HEK293 (cell line): ENCODE measurements around the gene PARD3B.

Experiments used
- ATF2 ChIP-seq: fragments of 450-650 bp; formaldehyde crosslinking; IDR thresholded peaks from 2 replicates; pipeline ENCODE4 v1.5.1; 2016; ENCODE audit warnings: missing biosample characterization, missing genetic modification characterization, low read depth
- CTCF ChIP-seq: fragments of 450-650 bp; formaldehyde crosslinking; IDR thresholded peaks from 2 replicates; pipeline ENCODE4 v1.5.1; 2016; ENCODE audit warnings: missing biosample characterization, missing genetic modification characterization
- ZBTB49 ChIP-seq: fragments of 450-650 bp; formaldehyde crosslinking; IDR thresholded peaks from 2 replicates; pipeline ENCODE4 v1.5.1; 2016; ENCODE audit warnings: missing biosample characterization, missing genetic modification characterization, low read depth
- ZFP3 ChIP-seq: fragments of 450-650 bp; formaldehyde crosslinking; IDR thresholded peaks from 2 replicates; pipeline ENCODE4 v1.5.1; 2016; ENCODE audit warnings: low read depth, missing biosample characterization, missing genetic modification characterization
- ZNF239 ChIP-seq: fragments of 450-650 bp; formaldehyde crosslinking; IDR thresholded peaks from 2 replicates; pipeline ENCODE4 v1.5.1; 2016; ENCODE audit warnings: missing biosample characterization, missing genetic modification characterization
- ZNF266 ChIP-seq: fragments of 450-650 bp; formaldehyde crosslinking; IDR thresholded peaks from 2 replicates; pipeline ENCODE4 v1.5.1; 2016; ENCODE audit warnings: missing biosample characterization, missing genetic modification characterization, low read depth
- ZNF280C ChIP-seq: fragments of 450-650 bp; formaldehyde crosslinking; IDR thresholded peaks from 2 replicates; pipeline ENCODE4 v1.5.1; 2016; ENCODE audit warnings: missing biosample characterization, missing genetic modification characterization
- ZNF660 ChIP-seq: fragments of 450-650 bp; IDR thresholded peaks from 2 replicates; pipeline ENCODE4 v1.5.1; 2018; ENCODE audit warnings: missing biosample characterization, mild to moderate bottlenecking, missing genetic modification characterization
- ZNF747 ChIP-seq: fragments of 450-650 bp; formaldehyde crosslinking; IDR thresholded peaks from 2 replicates; pipeline ENCODE4 v1.5.1; 2016; ENCODE audit warnings: missing biosample characterization, missing genetic modification characterization
- ZNF777 ChIP-seq: fragments of 450-650 bp; formaldehyde crosslinking; IDR thresholded peaks from 2 replicates; pipeline ENCODE4 v1.5.1; 2017; ENCODE audit warnings: missing biosample characterization, missing genetic modification characterization, borderline replicate concordance
- ZNF792 ChIP-seq: fragments of 450-650 bp; formaldehyde crosslinking; IDR thresholded peaks from 2 replicates; pipeline ENCODE4 v1.5.1; 2016; ENCODE audit warnings: missing biosample characterization, missing genetic modification characterization

GRCh38 chr2:205091411-205091810 is 546.1 kb downstream of the PARD3B start:
- no peak for TF ChIP-seq ZNF747
- TF ChIP-seq CTCF: no peak
- TF ChIP-seq ZNF280C (tag by site-specific recombination): no peak
- TF ChIP-seq ATF2 (tag by site-specific recombination): no peak
- TF ChIP-seq ZNF239 (tag by site-specific recombination): no peak
- TF ChIP-seq ZNF792 (tag by site-specific recombination): no peak
- TF ChIP-seq ZNF660 (tag by site-specific recombination): no peak
- no peak for TF ChIP-seq ZNF777
- TF ChIP-seq ZFP3 (tag by site-specific recombination): no peak
- no peak for TF ChIP-seq ZBTB49 (tag by site-specific recombination)
- TF ChIP-seq ZNF266 (tag by site-specific recombination): no peak
